Measurements from ENCODE around the gene RCC1.
"Not testable (repeated sequence)": the region's sequence is repeated elsewhere in the genome, so short reads cannot be mapped to it uniquely, and the experiment has no call there.

RCC1 gene

GRCh38 chr1:28565040-28565439, 59.2 kb downstream of the RCC1 start:
- Histone ChIP-seq H3K9ac (ENCODE audit: low read depth, low read length) (no peak overlapping the region), H3K9me3 (ENCODE audit: insufficient read depth, low read length, severe bottlenecking) (no peaks in the 10 kb centered on the region), H3K4me2 (ENCODE audit: insufficient read depth, low read length) (no peak overlapping the region), H4K20me1 (ENCODE audit: insufficient read depth, low read length) (no peaks in the 10 kb centered on the region), H2AFZ (ENCODE audit: low read depth, low read length) (no peak overlapping the region), H3K79me2 (ENCODE audit: insufficient read depth, low read length) (no peaks in the 10 kb centered on the region), H3K4me1 (ENCODE audit: insufficient read depth, low read length) (no peaks in the 10 kb centered on the region), H3K27me3 (ENCODE audit: insufficient read depth, low read length, poor library complexity) (no peaks in the 10 kb centered on the region), H3K27ac (ENCODE audit: low read length) (no peak overlapping the region), H3K4me3 (ENCODE audit: low read depth in 1 of 2, low read length in 2 of 2) (no peak overlapping the region), H3K36me3 (ENCODE audit: insufficient read depth, low read length) (peaks cover 79% of the 10 kb centered on the region)
- ATAC-seq (ENCODE audit: insufficient read depth, low read depth) (no peak), DNase-seq (no peak)
- TF ChIP-seq EZH2 (IDR thresholded peaks at IDR 0.05; ENCODE audit: borderline replicate concordance, low read depth, low read length, severe bottlenecking) = no peak
- TF ChIP-seq, protein P1, sequence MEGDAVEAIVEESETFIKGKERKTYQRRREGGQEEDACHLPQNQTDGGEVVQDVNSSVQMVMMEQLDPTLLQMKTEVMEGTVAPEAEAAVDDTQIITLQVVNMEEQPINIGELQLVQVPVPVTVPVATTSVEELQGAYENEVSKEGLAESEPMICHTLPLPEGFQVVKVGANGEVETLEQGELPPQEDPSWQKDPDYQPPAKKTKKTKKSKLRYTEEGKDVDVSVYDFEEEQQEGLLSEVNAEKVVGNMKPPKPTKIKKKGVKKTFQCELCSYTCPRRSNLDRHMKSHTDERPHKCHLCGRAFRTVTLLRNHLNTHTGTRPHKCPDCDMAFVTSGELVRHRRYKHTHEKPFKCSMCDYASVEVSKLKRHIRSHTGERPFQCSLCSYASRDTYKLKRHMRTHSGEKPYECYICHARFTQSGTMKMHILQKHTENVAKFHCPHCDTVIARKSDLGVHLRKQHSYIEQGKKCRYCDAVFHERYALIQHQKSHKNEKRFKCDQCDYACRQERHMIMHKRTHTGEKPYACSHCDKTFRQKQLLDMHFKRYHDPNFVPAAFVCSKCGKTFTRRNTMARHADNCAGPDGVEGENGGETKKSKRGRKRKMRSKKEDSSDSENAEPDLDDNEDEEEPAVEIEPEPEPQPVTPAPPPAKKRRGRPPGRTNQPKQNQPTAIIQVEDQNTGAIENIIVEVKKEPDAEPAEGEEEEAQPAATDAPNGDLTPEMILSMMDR (IDR thresholded peaks at IDR 0.05; ENCODE audit: borderline replicate concordance, extremely low read depth, low read length, poor library complexity, severe bottlenecking) = no peak

GRCh38 chr1:28565726-28566125, 59.9 kb downstream of the RCC1 start:
- no peaks in the 10 kb centered on the region for H3K4me1 ChIP-seq (ENCODE audit: insufficient read depth, low read length)
- no peaks in the 10 kb centered on the region for H3K27me3 ChIP-seq (ENCODE audit: insufficient read depth, low read length, poor library complexity)
- ATAC-seq (ENCODE audit: insufficient read depth, low read depth) = no peak
- no peak overlapping the region for H3K9ac ChIP-seq (ENCODE audit: low read depth, low read length)
- DNase-seq = no peak
- no peak overlapping the region for H3K4me3 ChIP-seq (ENCODE audit: low read depth in 1 of 2, low read length in 2 of 2)
- no peaks in the 10 kb centered on the region for H4K20me1 ChIP-seq (ENCODE audit: insufficient read depth, low read length)
- no peaks in the 10 kb centered on the region for H3K9me3 ChIP-seq (ENCODE audit: insufficient read depth, low read length, severe bottlenecking)
- no peak overlapping the region for H2AFZ ChIP-seq (ENCODE audit: low read depth, low read length)
- TF ChIP-seq, protein P1 (IDR thresholded peaks at IDR 0.05; ENCODE audit: borderline replicate concordance, extremely low read depth, low read length, poor library complexity, severe bottlenecking) = no peak
- no peak for TF ChIP-seq EZH2 (IDR thresholded peaks at IDR 0.05; ENCODE audit: borderline replicate concordance, low read depth, low read length, severe bottlenecking)
- peaks cover 72% of the 10 kb centered on the region for H3K36me3 ChIP-seq (ENCODE audit: insufficient read depth, low read length)
- no peak overlapping the region for H3K27ac ChIP-seq (ENCODE audit: low read length)
- H3K4me2 ChIP-seq (ENCODE audit: insufficient read depth, low read length) = no peak overlapping the region
- H3K79me2 ChIP-seq (ENCODE audit: insufficient read depth, low read length) = no peaks in the 10 kb centered on the region

- ATAC-seq (ENCODE audit: insufficient read depth, low read depth) (no peak), DNase-seq (no peak)
- no peak overlapping the region for H2AFZ ChIP-seq (ENCODE audit: low read depth, low read length)
- H3K27me3 ChIP-seq (ENCODE audit: insufficient read depth, low read length, poor library complexity) = no peaks in the 10 kb centered on the region
- no peaks in the 10 kb centered on the region for H3K79me2 ChIP-seq (ENCODE audit: insufficient read depth, low read length)
- H3K27ac ChIP-seq (ENCODE audit: low read length) = no peak overlapping the region
- H3K9me3 ChIP-seq (ENCODE audit: insufficient read depth, low read length, severe bottlenecking) = no peaks in the 10 kb centered on the region
- H3K9ac ChIP-seq (ENCODE audit: low read depth, low read length) = no peak overlapping the region
- H3K4me1 ChIP-seq (ENCODE audit: insufficient read depth, low read length) = no peaks in the 10 kb centered on the region
- TF ChIP-seq, protein P1 (IDR thresholded peaks at IDR 0.05; ENCODE audit: borderline replicate concordance, extremely low read depth, low read length, poor library complexity, severe bottlenecking) = no peak
- no peak for TF ChIP-seq EZH2 (IDR thresholded peaks at IDR 0.05; ENCODE audit: borderline replicate concordance, low read depth, low read length, severe bottlenecking)
- no peaks in the 10 kb centered on the region for H4K20me1 ChIP-seq (ENCODE audit: insufficient read depth, low read length)
- peaks cover 71% of the 10 kb centered on the region for H3K36me3 ChIP-seq (ENCODE audit: insufficient read depth, low read length)
- no peak overlapping the region for H3K4me3 ChIP-seq (ENCODE audit: low read depth in 1 of 2, low read length in 2 of 2)
- H3K4me2 ChIP-seq (ENCODE audit: insufficient read depth, low read length) = no peak overlapping the region
These were observed 61.1 kb downstream of the RCC1 start for GRCh38 chr1:28566931-28567330.

DNA sequence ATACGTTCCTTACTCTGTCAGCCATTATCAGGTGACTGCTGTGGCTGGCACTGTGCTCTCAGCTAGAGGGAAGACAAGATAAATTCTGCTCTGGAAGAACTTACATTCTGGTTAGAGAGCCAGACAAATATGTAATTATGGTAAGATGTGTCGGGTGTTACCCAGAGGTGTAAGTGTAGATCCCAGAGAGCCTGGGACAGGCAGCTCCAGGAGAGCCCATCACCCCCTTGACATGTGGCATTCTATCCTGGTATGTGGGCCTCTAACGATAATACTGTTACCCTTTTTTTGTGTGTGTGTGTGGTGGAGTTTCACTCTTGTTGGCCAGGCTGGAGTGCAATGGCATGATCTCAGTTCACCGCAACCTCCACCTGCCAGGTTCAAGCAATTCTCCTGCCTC, 66.1 kb downstream of the RCC1 start:
- DNase-seq (no peak), ATAC-seq (ENCODE audit: insufficient read depth, low read depth) (no peak)
- Histone ChIP-seq H3K4me3 (ENCODE audit: low read depth in 1 of 2, low read length in 2 of 2) (no peak overlapping the region), H4K20me1 (ENCODE audit: insufficient read depth, low read length) (no peaks in the 10 kb centered on the region), H3K9me3 (ENCODE audit: insufficient read depth, low read length, severe bottlenecking) (no peaks in the 10 kb centered on the region), H3K27me3 (ENCODE audit: insufficient read depth, low read length, poor library complexity) (no peaks in the 10 kb centered on the region), H2AFZ (ENCODE audit: low read depth, low read length) (no peak overlapping the region), H3K4me2 (ENCODE audit: insufficient read depth, low read length) (no peak overlapping the region), H3K36me3 (ENCODE audit: insufficient read depth, low read length) (peaks cover 55% of the 10 kb centered on the region), H3K27ac (ENCODE audit: low read length) (no peak overlapping the region), H3K4me1 (ENCODE audit: insufficient read depth, low read length) (no peaks in the 10 kb centered on the region), H3K79me2 (ENCODE audit: insufficient read depth, low read length) (no peaks in the 10 kb centered on the region), H3K9ac (ENCODE audit: low read depth, low read length) (no peak overlapping the region)
- TF ChIP-seq, protein P1 (IDR thresholded peaks at IDR 0.05; ENCODE audit: borderline replicate concordance, extremely low read depth, low read length, poor library complexity, severe bottlenecking) = no peak
- no peak for TF ChIP-seq EZH2 (IDR thresholded peaks at IDR 0.05; ENCODE audit: borderline replicate concordance, low read depth, low read length, severe bottlenecking)

DNA sequence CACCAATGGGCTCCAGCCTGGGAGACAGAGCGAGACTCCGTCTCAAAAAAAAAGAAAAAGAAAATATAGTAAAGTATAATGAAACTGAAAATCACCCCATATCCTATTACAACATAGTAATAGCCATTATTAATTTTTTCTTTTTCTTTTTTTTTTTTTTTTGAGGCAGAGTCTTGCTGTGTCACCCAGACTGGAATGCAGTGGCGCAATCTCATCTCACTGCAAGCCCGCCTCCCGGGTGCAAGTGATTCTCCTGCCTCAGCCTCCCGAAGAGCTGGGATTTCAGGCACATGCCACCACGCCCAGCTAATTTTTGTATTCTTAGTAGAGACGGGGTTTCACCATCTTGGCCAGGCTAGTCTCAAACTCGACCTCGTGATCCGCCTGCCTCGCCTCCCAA, 67.0 kb downstream of the RCC1 start:
- DNase-seq; H4K20me1 ChIP-seq (ENCODE audit: insufficient read depth, low read length); H3K9ac ChIP-seq (ENCODE audit: low read depth, low read length); ATAC-seq (ENCODE audit: insufficient read depth, low read depth); H3K79me2 ChIP-seq (ENCODE audit: insufficient read depth, low read length); H3K27ac ChIP-seq (ENCODE audit: low read length); H3K4me1 ChIP-seq (ENCODE audit: insufficient read depth, low read length); H3K4me2 ChIP-seq (ENCODE audit: insufficient read depth, low read length); H3K27me3 ChIP-seq (ENCODE audit: insufficient read depth, low read length, poor library complexity); H2AFZ ChIP-seq (ENCODE audit: low read depth, low read length); H3K4me3 ChIP-seq (ENCODE audit: low read depth in 1 of 2, low read length in 2 of 2); H3K9me3 ChIP-seq (ENCODE audit: insufficient read depth, low read length, severe bottlenecking): not testable (repeated sequence)
- peaks cover 55% of the 10 kb centered on the region for H3K36me3 ChIP-seq (ENCODE audit: insufficient read depth, low read length)
